Measurements from ENCODE around the gene INAFM2. TPM values are rescaled to one million over a fixed set of nuclear protein-coding genes. Genes with fewer than 3 reads are reported as not detected.

Gene INAFM2
- total and polyA plus RNA-seq, 9 of the 15 experiments (the other 6 are each of a cell fraction or from before 2014, with no cell fraction given) = 11.8 to 43.1 (median 27.2) TPM

DNA sequence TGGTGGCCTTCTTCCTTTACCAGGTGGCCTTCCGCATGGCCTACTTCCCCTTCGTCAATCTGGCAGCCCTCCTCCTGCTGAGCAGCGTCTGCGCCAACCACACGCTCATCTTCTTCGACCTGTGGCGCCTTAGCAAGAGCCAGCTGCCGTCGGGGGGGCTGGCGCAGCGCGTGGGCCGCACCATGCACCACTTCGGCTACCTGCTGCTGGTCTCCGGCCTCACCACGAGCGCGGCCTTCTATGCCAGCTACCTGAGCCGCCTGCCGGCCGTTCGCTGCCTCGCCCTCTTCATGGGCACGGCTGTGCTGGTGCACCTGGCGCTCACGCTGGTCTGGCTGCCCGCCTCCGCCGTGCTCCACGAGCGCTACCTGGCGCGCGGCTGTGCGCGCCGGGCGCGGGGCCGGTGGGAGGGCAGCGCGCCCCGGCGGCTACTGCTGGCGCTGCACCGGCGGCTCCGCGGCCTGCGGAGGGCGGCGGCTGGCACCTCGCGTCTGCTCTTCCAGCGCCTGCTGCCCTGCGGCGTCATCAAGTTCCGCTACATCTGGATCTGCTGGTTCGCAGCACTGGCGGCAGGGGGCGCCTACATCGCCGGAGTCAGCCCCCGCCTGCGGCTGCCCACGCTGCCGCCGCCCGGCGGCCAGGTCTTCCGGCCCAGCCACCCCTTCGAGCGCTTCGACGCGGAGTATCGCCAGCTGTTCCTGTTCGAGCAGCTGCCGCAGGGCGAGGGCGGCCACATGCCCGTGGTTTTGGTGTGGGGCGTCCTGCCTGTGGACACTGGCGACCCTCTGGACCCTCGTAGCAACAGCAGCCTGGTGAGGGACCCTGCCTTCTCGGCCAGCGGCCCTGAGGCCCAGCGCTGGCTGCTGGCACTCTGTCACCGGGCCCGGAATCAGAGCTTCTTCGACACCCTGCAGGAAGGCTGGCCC, 44.5 kb downstream of the INAFM2 start:
- CTCF ChIA-PET (ENCODE audit: low intra/inter-chr PET ratio) = interaction anchor here (0.7 to 3.6 kb wide), 4 partner anchors 9 to 152 kb away, joined by 3 to 23 read pairs (median 6); no protein-coding TSS in a partner anchor
- TF ChIP-seq HMG20B (CRISPR knock-in tag; IDR thresholded peaks at IDR 0.05) (no peak), TCF7 (IDR thresholded peaks at IDR 0.05; ENCODE audit: borderline replicate concordance) (no peak), ZNF57 (CRISPR knock-in tag; IDR thresholded peaks at IDR 0.05) (no peak), FOXJ2 (tag; IDR thresholded peaks at IDR 0.05) (no peak), EP400 (IDR thresholded peaks at IDR 0.05) (no peak; the same call in 1 of the 2 replicates)
- TF ChIP-seq, protein P1, sequence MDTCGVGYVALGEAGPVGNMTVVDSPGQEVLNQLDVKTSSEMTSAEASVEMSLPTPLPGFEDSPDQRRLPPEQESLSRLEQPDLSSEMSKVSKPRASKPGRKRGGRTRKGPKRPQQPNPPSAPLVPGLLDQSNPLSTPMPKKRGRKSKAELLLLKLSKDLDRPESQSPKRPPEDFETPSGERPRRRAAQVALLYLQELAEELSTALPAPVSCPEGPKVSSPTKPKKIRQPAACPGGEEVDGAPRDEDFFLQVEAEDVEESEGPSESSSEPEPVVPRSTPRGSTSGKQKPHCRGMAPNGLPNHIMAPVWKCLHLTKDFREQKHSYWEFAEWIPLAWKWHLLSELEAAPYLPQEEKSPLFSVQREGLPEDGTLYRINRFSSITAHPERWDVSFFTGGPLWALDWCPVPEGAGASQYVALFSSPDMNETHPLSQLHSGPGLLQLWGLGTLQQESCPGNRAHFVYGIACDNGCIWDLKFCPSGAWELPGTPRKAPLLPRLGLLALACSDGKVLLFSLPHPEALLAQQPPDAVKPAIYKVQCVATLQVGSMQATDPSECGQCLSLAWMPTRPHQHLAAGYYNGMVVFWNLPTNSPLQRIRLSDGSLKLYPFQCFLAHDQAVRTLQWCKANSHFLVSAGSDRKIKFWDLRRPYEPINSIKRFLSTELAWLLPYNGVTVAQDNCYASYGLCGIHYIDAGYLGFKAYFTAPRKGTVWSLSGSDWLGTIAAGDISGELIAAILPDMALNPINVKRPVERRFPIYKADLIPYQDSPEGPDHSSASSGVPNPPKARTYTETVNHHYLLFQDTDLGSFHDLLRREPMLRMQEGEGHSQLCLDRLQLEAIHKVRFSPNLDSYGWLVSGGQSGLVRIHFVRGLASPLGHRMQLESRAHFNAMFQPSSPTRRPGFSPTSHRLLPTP (IDR thresholded peaks at IDR 0.05; ENCODE audit: borderline replicate concordance, extremely low read depth, insufficient read length) = no peak
- TF ChIP-seq, protein P2, sequence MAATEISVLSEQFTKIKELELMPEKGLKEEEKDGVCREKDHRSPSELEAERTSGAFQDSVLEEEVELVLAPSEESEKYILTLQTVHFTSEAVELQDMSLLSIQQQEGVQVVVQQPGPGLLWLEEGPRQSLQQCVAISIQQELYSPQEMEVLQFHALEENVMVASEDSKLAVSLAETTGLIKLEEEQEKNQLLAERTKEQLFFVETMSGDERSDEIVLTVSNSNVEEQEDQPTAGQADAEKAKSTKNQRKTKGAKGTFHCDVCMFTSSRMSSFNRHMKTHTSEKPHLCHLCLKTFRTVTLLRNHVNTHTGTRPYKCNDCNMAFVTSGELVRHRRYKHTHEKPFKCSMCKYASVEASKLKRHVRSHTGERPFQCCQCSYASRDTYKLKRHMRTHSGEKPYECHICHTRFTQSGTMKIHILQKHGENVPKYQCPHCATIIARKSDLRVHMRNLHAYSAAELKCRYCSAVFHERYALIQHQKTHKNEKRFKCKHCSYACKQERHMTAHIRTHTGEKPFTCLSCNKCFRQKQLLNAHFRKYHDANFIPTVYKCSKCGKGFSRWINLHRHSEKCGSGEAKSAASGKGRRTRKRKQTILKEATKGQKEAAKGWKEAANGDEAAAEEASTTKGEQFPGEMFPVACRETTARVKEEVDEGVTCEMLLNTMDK (IDR thresholded peaks at IDR 0.05; ENCODE audit: borderline replicate concordance, insufficient read depth, low read depth, low read length, poor library complexity, severe bottlenecking) = peak; percentile 88
- TF ChIP-seq, protein P3, sequence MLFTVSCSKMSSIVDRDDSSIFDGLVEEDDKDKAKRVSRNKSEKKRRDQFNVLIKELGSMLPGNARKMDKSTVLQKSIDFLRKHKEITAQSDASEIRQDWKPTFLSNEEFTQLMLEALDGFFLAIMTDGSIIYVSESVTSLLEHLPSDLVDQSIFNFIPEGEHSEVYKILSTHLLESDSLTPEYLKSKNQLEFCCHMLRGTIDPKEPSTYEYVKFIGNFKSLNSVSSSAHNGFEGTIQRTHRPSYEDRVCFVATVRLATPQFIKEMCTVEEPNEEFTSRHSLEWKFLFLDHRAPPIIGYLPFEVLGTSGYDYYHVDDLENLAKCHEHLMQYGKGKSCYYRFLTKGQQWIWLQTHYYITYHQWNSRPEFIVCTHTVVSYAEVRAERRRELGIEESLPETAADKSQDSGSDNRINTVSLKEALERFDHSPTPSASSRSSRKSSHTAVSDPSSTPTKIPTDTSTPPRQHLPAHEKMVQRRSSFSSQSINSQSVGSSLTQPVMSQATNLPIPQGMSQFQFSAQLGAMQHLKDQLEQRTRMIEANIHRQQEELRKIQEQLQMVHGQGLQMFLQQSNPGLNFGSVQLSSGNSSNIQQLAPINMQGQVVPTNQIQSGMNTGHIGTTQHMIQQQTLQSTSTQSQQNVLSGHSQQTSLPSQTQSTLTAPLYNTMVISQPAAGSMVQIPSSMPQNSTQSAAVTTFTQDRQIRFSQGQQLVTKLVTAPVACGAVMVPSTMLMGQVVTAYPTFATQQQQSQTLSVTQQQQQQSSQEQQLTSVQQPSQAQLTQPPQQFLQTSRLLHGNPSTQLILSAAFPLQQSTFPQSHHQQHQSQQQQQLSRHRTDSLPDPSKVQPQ (CRISPR knock-in tag; IDR thresholded peaks at IDR 0.05; ENCODE audit: borderline replicate concordance) = no peak
- TF ChIP-seq, protein P4, sequence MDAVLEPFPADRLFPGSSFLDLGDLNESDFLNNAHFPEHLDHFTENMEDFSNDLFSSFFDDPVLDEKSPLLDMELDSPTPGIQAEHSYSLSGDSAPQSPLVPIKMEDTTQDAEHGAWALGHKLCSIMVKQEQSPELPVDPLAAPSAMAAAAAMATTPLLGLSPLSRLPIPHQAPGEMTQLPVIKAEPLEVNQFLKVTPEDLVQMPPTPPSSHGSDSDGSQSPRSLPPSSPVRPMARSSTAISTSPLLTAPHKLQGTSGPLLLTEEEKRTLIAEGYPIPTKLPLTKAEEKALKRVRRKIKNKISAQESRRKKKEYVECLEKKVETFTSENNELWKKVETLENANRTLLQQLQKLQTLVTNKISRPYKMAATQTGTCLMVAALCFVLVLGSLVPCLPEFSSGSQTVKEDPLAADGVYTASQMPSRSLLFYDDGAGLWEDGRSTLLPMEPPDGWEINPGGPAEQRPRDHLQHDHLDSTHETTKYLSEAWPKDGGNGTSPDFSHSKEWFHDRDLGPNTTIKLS (IDR thresholded peaks at IDR 0.05; ENCODE audit: borderline replicate concordance, low read depth) = peak; percentile 83; the same call in 1 of the 2 replicates

More for the DNA sequence above, 44.5 kb downstream of the INAFM2 start:
- Histone ChIP-seq H3K9me1 (ENCODE audit: control insufficient read depth, insufficient read depth, low read length) (no peaks in the 10 kb centered on the region), H3K27ac (ENCODE audit: extremely low read depth, low read depth, low read length) (no peak overlapping the region), H3K79me2 (ENCODE audit: control insufficient read depth, insufficient read depth, low read length) (no peaks in the 10 kb centered on the region), H3K36me3 (ENCODE audit: control insufficient read depth, insufficient read depth, low read length) (no peaks in the 10 kb centered on the region), H3K9me3 (replicated peaks; ENCODE audit: control insufficient read depth, insufficient read depth, low read depth, low read length) (no peaks in the 10 kb centered on the region), H4K20me1 (replicated peaks; ENCODE audit: control insufficient read depth, insufficient read depth, low read length) (no peaks in the 10 kb centered on the region), H3K4me1 (replicated peaks in 1 of 2; ENCODE audit: control insufficient read depth in 2 of 2, insufficient read depth in 2 of 2, low read length in 2 of 2) (peaks cover 9 to 47% of the 10 kb centered on the region in 2 experiments), H3K9ac (ENCODE audit: insufficient read depth in 1 of 2, low read depth in 2 of 2, low read length in 2 of 2) (peak overlapping the region; percentile 58 to 93; a peak in 3 of 4 replicates), H2AFZ (ENCODE audit: low read depth, low read length) (peak overlapping the region; percentile 100), H3K4me2 (ENCODE audit: insufficient read depth, low read length) (peak overlapping the region; percentile 54), H3K4me3 (peak overlapping the region; percentile 22; the same call in 1 of the 2 replicates), H3K27me3 (ENCODE audit: control insufficient read depth in 2 of 2, insufficient read depth in 2 of 2, low read length in 2 of 2) (peaks cover 0 to 16% of the 10 kb centered on the region in 2 experiments; a peak in 3 of 5 replicates)
- FAIRE-seq (peak; percentile 77), ATAC-seq (peak; percentile 92), DNase-seq (ENCODE audit: extremely low read depth in 1 of 4, low spot score in 3 of 4) (peak; percentile 89 to 93 (median 92))
- intact Hi-C loops (cut with micrococcal nuclease) = no loop called here
- in situ Hi-C loops (cut with MboI) = no loop called here
- POLR2A ChIA-PET = interaction anchor here (0.8 to 1.2 kb wide), 2 partner anchors 40 to 97 kb away, joined by 3 read pairs; no protein-coding TSS in a partner anchor
- BruUV-seq (replicated peaks) = no TSS peak
- 24% methylated on average over 84 of the region's 91 CpGs for WGBS (ENCODE audit: insufficient coverage, low coverage, missing lambda C conversion rate)

Measured in K562 (cell line).